ENCODE data around the gene BBOX1.
A peak's percentile ranks its signal among the peaks of the same experiment; 100 is the strongest.
"Not testable (repeated sequence)": the region's sequence is repeated elsewhere in the genome, so short reads cannot be mapped to it uniquely, and the experiment has no call there.

BBOX1 gene

GRCh38 chr11:27138716-27139115, 98.1 kb downstream of the BBOX1 start:
- FAIRE-seq, result no peak

GRCh38 chr11:27139742-27140367, 99.2 kb downstream of the BBOX1 start:
- FAIRE-seq, result no peak

- no peak for FAIRE-seq
These were observed 101.0 kb downstream of the BBOX1 start for GRCh38 chr11:27141576-27141975.

- no peak for FAIRE-seq
These were observed 107.3 kb downstream of the BBOX1 start for GRCh38 chr11:27147916-27148315.

- no peak for FAIRE-seq
These were observed 107.9 kb downstream of the BBOX1 start for GRCh38 chr11:27148506-27148905.

- no peak for FAIRE-seq
These were observed 109.5 kb downstream of the BBOX1 start for GRCh38 chr11:27150098-27150497.

GRCh38 chr11:27153136-27153535, 112.5 kb downstream of the BBOX1 start:
- no peak for FAIRE-seq

- FAIRE-seq, result peak; percentile 98
These were observed 118.1 kb downstream of the BBOX1 start for GRCh38 chr11:27158456-27159334.

- no peak for FAIRE-seq
These were observed 118.7 kb downstream of the BBOX1 start for GRCh38 chr11:27159335-27159679.

GRCh38 chr11:27161071-27161470, 120.5 kb downstream of the BBOX1 start:
- no peak for FAIRE-seq

- no peak for FAIRE-seq
These were observed 121.6 kb downstream of the BBOX1 start for GRCh38 chr11:27162237-27162636.

GRCh38 chr11:27166130-27166529, 125.5 kb downstream of the BBOX1 start:
- FAIRE-seq, result no peak

GRCh38 chr11:27171376-27171958, 130.9 kb downstream of the BBOX1 start:
- FAIRE-seq, result no peak

- FAIRE-seq, result no peak
These were observed 132.9 kb downstream of the BBOX1 start for GRCh38 chr11:27173545-27173944.

- no peak for FAIRE-seq
These were observed 133.4 kb downstream of the BBOX1 start for GRCh38 chr11:27174021-27174420.

GRCh38 chr11:27174672-27175210, 134.1 kb downstream of the BBOX1 start:
- FAIRE-seq, result no peak

- not testable (repeated sequence) for FAIRE-seq
These were observed 134.9 kb downstream of the BBOX1 start for GRCh38 chr11:27175562-27175961.

Data from islet of Langerhans (tissue), 1 donor.